HCT116 (cell line): Measurements from ENCODE around the gene TNIK. TPM values are rescaled to one million over a fixed set of nuclear protein-coding genes. Genes with fewer than 3 reads are reported as not detected.

Experiments
- ATAC-seq: fragments of 200-7000 bp; cut with Tn5 transposase; 2 replicates; pipeline ENCODE4 v1.9.1; 2020; ENCODE audit warnings: mild to moderate bottlenecking, moderate library complexity
- BruUV-seq: library from RNA; stranded (reverse); fragments of 400-500 nt; replicated peaks from 2 replicates; lab custom pipeline; 2021; lab: Mats Ljungman, UMichigan
- CTCF ChIA-PET: fragments of 300-600 bp; sonication (Branson Sonifier 250); formaldehyde crosslinking; loops from one replicate; lab custom pipeline; 2021; ENCODE audit warnings: antibody characterized with exemption; lab: Charles Lee
- POLR2A ChIA-PET: fragments of 300-600, 350-600 bp; sonication (Branson Sonifier 250); formaldehyde crosslinking; loops from one replicate; lab custom pipeline; 2021; ENCODE audit warnings: antibody characterized with exemption; lab: Charles Lee
- RAD21 ChIA-PET, 2 experiments: fragments of 300-600 bp; sonication (Branson Sonifier 250); formaldehyde crosslinking; loops; one replicate each; lab custom pipeline; 2023; ENCODE audit warnings: low total read pairs in 2 of 2; ENCODE audit not compliant: uncharacterized antibody in 2 of 2, unreplicated experiment in 2 of 2, low non-redundant PET in 1 of 2; lab: Charles Lee
- DNase-seq: peaks from one replicate; pipeline ENCODE4 v3.0.0-alpha.2; 2010; ENCODE audit warnings: low read depth, low spot score
- H2AFZ ChIP-seq: fragments of 200-600 bp; shearing (Covaris generic), sonication (generic); 2 replicates; pipeline ENCODE4 v1.6.1; 2017; ENCODE audit warnings: low read depth, mixed run types, mixed read lengths, antibody characterized with exemption, low read length; ENCODE audit not compliant: poor library complexity, severe bottlenecking
- H3K27ac ChIP-seq: 2 replicates; pipeline ENCODE4 v1.5.1; 2012; ENCODE audit warnings: low read depth, low read length
- H3K27me3 ChIP-seq: fragments of 200-600 bp; sonication (generic); 2 replicates; pipeline ENCODE4 v1.6.1; 2016; ENCODE audit warnings: mixed run types, low read length, mixed read lengths; ENCODE audit not compliant: insufficient read depth
- H3K36me3 ChIP-seq, 2 experiments: fragments of 200-500 bp in 1 of 2; fragments of 200-600 bp in 1 of 2; sonication (Bioruptor generic) in 1 of 2; sonication (generic) in 1 of 2; 2 replicates each; pipeline versions ENCODE4 v1.5.1 to v1.6.1; 2014 to 2016; ENCODE audit warnings: low read length in 2 of 2, inconsistent platforms in 1 of 2, mixed read lengths in 1 of 2, mixed run types in 1 of 2; ENCODE audit not compliant: insufficient read depth in 2 of 2, control insufficient read depth in 1 of 2
- H3K4me1 ChIP-seq, 2 experiments: fragments of 200-600 bp in 1 of 2; sonication (generic) in 1 of 2; 2 replicates each; pipeline versions ENCODE4 v1.5.1 to v1.6.1; 2012 to 2017; ENCODE audit warnings: low read length in 2 of 2, inconsistent platforms in 1 of 2, mild to moderate bottlenecking in 1 of 2, mixed read lengths in 1 of 2, mixed run types in 1 of 2, moderate library complexity in 1 of 2; ENCODE audit not compliant: insufficient read depth in 2 of 2, control insufficient read depth in 1 of 2
- H3K4me2 ChIP-seq: fragments of 200-600 bp; sonication (generic); 2 replicates; pipeline ENCODE4 v1.6.1; 2017; ENCODE audit warnings: mixed run types, low read length, mixed read lengths
- H3K4me3 ChIP-seq, 2 experiments: fragments of 200-600 bp in 1 of 2; sonication (generic) in 1 of 2; replicated peaks in 1 of 2; 2 replicates each; pipeline ENCODE4 v1.5.1; 2011 to 2016; ENCODE audit warnings: low read length in 2 of 2, control low read depth in 1 of 2, low read depth in 1 of 2, mild to moderate bottlenecking in 1 of 2, mixed read lengths in 1 of 2, mixed run types in 1 of 2
- H3K79me2 ChIP-seq: fragments of 200-600 bp; sonication (generic); 2 replicates; pipeline ENCODE4 v1.6.1; 2017; ENCODE audit warnings: mild to moderate bottlenecking, mixed run types, low read length, moderate library complexity, mixed read lengths; ENCODE audit not compliant: insufficient read depth
- H3K9ac ChIP-seq: fragments of 200-600 bp; sonication (generic); 2 replicates; pipeline ENCODE4 v1.6.1; 2016; ENCODE audit warnings: low read length, mixed read lengths
- H3K9me2 ChIP-seq: fragments of 200-600 bp; sonication (generic), shearing (Covaris generic); 2 replicates; pipeline ENCODE4 v1.6.1; 2017; ENCODE audit warnings: mixed run types, mild to moderate bottlenecking, moderate library complexity; ENCODE audit not compliant: insufficient read depth
- H3K9me3 ChIP-seq, 2 experiments: fragments of 200-500 bp in 1 of 2; fragments of 200-600 bp in 1 of 2; sonication (Bioruptor generic) in 1 of 2; sonication (generic) in 1 of 2; 2 replicates each; pipeline ENCODE4 v1.6.1; 2014 to 2017; ENCODE audit warnings: low read length in 2 of 2, mixed read lengths in 2 of 2, inconsistent platforms in 1 of 2, low read depth in 1 of 2, mild to moderate bottlenecking in 1 of 2, mixed run types in 1 of 2, moderate library complexity in 1 of 2; ENCODE audit not compliant: control insufficient read depth in 1 of 2, insufficient read depth in 1 of 2
- H4K20me1 ChIP-seq: fragments of 200-600 bp; sonication (generic), shearing (Covaris generic); 2 replicates; pipeline ENCODE4 v1.6.1; 2017; ENCODE audit warnings: mixed run types, mild to moderate bottlenecking, moderate library complexity; ENCODE audit not compliant: insufficient read depth
- CBX3 ChIP-seq: IDR thresholded peaks from 2 replicates; pipeline ENCODE4 v1.6.1; 2012; ENCODE audit warnings: low read depth
- CEBPB ChIP-seq: IDR thresholded peaks from 2 replicates; pipeline ENCODE4 v1.6.1; 2012; ENCODE audit warnings: low read depth
- EGR1 ChIP-seq: IDR thresholded peaks from 2 replicates; pipeline ENCODE4 v1.6.1; 2012; ENCODE audit warnings: low read depth
- ELF1 ChIP-seq: IDR thresholded peaks from 2 replicates; pipeline ENCODE4 v1.6.1; 2012; ENCODE audit warnings: low read depth, borderline replicate concordance
- EZH2 ChIP-seq: fragments of 200-600 bp; sonication (generic); IDR thresholded peaks from 2 replicates; pipeline ENCODE4 v1.6.1; 2017; ENCODE audit warnings: antibody characterized with exemption, mixed run types
- EZH2phosphoT487 ChIP-seq: fragments of 200-600 bp; IDR thresholded peaks from 2 replicates; pipeline ENCODE4 v1.6.1; 2018; ENCODE audit warnings: antibody characterized with exemption, borderline replicate concordance
- POLR2AphosphoS5 ChIP-seq: IDR thresholded peaks from 2 replicates; pipeline ENCODE4 v1.6.1; 2011; ENCODE audit warnings: mild to moderate bottlenecking, low read depth, low read length, moderate library complexity
- RAD21 ChIP-seq: IDR thresholded peaks from 2 replicates; pipeline ENCODE4 v1.6.1; 2012; ENCODE audit warnings: low read depth, mild to moderate bottlenecking
- SIN3A ChIP-seq: IDR thresholded peaks from 2 replicates; pipeline ENCODE4 v1.6.1; 2012; ENCODE audit warnings: low read depth
- SP1 ChIP-seq: IDR thresholded peaks from 2 replicates; pipeline ENCODE4 v1.6.1; 2012; ENCODE audit warnings: low read depth
- SRF ChIP-seq: IDR thresholded peaks from 2 replicates; pipeline ENCODE4 v1.6.1; 2012; ENCODE audit warnings: low read depth
- TCF7L2 ChIP-seq: IDR thresholded peaks from 2 replicates; pipeline ENCODE4 v1.7.0; 2011; ENCODE audit warnings: borderline replicate concordance, inconsistent platforms; ENCODE audit not compliant: insufficient read depth, insufficient read length; ENCODE audit errors: extremely low read depth
- YY1 ChIP-seq: IDR thresholded peaks from 2 replicates; pipeline ENCODE4 v1.6.1; 2011; ENCODE audit warnings: low read length, low read depth, moderate library complexity, mild to moderate bottlenecking; ENCODE audit not compliant: insufficient replicate concordance; ENCODE audit errors: extremely low read depth
- ZFX ChIP-seq: fragments of 450-650 bp; IDR thresholded peaks from 2 replicates; pipeline ENCODE4 v1.6.1; 2017
- ZNF274 ChIP-seq: fragments of 200-500 bp; sonication (Bioruptor generic); IDR thresholded peaks from 2 replicates; pipeline ENCODE4 v1.6.1; 2014; ENCODE audit warnings: mild to moderate bottlenecking, low read depth, low read length, inconsistent platforms
- intact Hi-C: fragments of 100-400 bp; cut with micrococcal nuclease; formaldehyde crosslinking; loops from 2 replicates; pipeline ENCODE4 v1.10.0; 2022
- total RNA-seq: library from RNA; stranded (reverse); gene quantifications from one replicate; pipeline ENCODE4 v1.2.1, GENCODE V29; 2021; ENCODE audit not compliant: unreplicated experiment
- TF ChIP-seq, protein P1 (sequence below): IDR thresholded peaks from 2 replicates; pipeline ENCODE4 v1.6.1; 2012; ENCODE audit warnings: low read depth
- TF ChIP-seq, protein P2 (sequence below): IDR thresholded peaks from 2 replicates; pipeline ENCODE4 v1.6.1; 2012
- TF ChIP-seq, protein P3 (sequence below), 3 experiments: fragments of 200-600 bp in 1 of 3; sonication (generic) in 1 of 3; IDR thresholded peaks in 2 of 3; conservative IDR thresholded peaks in 1 of 3; 2 replicates each; pipeline ENCODE4 v1.5.1; 2012 to 2017; ENCODE audit warnings: low read depth in 2 of 3, low read length in 2 of 3, antibody characterized with exemption in 1 of 3, borderline replicate concordance in 1 of 3, control low read depth in 1 of 3, mild to moderate bottlenecking in 1 of 3, mixed read lengths in 1 of 3, mixed run types in 1 of 3, moderate library complexity in 1 of 3; ENCODE audit not compliant: insufficient read depth in 1 of 3
- TF ChIP-seq, protein P4 (sequence below): IDR thresholded peaks from 2 replicates; pipeline ENCODE4 v1.6.1; 2011; ENCODE audit warnings: mild to moderate bottlenecking, low read length, moderate library complexity; ENCODE audit not compliant: insufficient replicate concordance; ENCODE audit errors: extremely low read depth
- TF ChIP-seq, protein P5 (sequence below): IDR thresholded peaks from 2 replicates; pipeline ENCODE4 v1.6.1; 2012

Gene TNIK
- total RNA-seq, 1 experiment from 2014 or later, result 24.1 TPM

DNA sequence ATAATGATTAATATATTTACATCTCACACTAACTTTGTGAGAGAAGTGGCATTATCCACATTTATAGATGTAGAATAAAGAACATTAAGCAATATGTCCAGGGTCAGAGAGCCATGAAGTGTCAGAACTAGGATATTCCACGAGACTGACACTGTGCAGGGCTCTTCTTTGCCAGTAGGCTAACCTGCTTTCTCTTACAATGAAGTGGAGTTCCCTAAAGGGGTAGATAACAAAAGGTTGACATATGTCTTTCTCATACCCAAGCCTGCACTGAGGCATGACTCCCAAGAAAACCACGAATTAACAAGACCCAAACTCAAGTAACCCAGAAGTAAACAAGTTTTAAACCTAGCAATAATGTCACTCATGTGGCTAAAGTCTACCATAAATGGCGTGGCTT, 242.1 kb downstream of the TNIK start:
- no peaks in the 10 kb centered on the region for H3K79me2 ChIP-seq
- BruUV-seq, result no TSS peak
- TF ChIP-seq SIN3A, result no peak
- no peak for TF ChIP-seq POLR2AphosphoS5
- TF ChIP-seq YY1, result no peak
- TF ChIP-seq, protein P1, sequence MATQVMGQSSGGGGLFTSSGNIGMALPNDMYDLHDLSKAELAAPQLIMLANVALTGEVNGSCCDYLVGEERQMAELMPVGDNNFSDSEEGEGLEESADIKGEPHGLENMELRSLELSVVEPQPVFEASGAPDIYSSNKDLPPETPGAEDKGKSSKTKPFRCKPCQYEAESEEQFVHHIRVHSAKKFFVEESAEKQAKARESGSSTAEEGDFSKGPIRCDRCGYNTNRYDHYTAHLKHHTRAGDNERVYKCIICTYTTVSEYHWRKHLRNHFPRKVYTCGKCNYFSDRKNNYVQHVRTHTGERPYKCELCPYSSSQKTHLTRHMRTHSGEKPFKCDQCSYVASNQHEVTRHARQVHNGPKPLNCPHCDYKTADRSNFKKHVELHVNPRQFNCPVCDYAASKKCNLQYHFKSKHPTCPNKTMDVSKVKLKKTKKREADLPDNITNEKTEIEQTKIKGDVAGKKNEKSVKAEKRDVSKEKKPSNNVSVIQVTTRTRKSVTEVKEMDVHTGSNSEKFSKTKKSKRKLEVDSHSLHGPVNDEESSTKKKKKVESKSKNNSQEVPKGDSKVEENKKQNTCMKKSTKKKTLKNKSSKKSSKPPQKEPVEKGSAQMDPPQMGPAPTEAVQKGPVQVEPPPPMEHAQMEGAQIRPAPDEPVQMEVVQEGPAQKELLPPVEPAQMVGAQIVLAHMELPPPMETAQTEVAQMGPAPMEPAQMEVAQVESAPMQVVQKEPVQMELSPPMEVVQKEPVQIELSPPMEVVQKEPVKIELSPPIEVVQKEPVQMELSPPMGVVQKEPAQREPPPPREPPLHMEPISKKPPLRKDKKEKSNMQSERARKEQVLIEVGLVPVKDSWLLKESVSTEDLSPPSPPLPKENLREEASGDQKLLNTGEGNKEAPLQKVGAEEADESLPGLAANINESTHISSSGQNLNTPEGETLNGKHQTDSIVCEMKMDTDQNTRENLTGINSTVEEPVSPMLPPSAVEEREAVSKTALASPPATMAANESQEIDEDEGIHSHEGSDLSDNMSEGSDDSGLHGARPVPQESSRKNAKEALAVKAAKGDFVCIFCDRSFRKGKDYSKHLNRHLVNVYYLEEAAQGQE, result no peak
- TF ChIP-seq, protein P2, sequence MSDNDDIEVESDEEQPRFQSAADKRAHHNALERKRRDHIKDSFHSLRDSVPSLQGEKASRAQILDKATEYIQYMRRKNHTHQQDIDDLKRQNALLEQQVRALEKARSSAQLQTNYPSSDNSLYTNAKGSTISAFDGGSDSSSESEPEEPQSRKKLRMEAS, result no peak
- TF ChIP-seq ZFX, result no peak
- no peak for TF ChIP-seq ELF1
- TF ChIP-seq CBX3, result no peak
- no peak for TF ChIP-seq SP1
- TF ChIP-seq, protein P3, sequence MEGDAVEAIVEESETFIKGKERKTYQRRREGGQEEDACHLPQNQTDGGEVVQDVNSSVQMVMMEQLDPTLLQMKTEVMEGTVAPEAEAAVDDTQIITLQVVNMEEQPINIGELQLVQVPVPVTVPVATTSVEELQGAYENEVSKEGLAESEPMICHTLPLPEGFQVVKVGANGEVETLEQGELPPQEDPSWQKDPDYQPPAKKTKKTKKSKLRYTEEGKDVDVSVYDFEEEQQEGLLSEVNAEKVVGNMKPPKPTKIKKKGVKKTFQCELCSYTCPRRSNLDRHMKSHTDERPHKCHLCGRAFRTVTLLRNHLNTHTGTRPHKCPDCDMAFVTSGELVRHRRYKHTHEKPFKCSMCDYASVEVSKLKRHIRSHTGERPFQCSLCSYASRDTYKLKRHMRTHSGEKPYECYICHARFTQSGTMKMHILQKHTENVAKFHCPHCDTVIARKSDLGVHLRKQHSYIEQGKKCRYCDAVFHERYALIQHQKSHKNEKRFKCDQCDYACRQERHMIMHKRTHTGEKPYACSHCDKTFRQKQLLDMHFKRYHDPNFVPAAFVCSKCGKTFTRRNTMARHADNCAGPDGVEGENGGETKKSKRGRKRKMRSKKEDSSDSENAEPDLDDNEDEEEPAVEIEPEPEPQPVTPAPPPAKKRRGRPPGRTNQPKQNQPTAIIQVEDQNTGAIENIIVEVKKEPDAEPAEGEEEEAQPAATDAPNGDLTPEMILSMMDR (IDR thresholded peaks at IDR 0.05 in 2 of 3, conservative IDR thresholded peaks at IDR 0.05 in 1 of 3; ENCODE audit: borderline replicate concordance in 1 of 3, insufficient read depth in 1 of 3, low read depth in 2 of 3, low read length in 2 of 3), result no peak
- no peak for TF ChIP-seq EGR1
- no peak for TF ChIP-seq EZH2phosphoT487
- TF ChIP-seq, protein P4, sequence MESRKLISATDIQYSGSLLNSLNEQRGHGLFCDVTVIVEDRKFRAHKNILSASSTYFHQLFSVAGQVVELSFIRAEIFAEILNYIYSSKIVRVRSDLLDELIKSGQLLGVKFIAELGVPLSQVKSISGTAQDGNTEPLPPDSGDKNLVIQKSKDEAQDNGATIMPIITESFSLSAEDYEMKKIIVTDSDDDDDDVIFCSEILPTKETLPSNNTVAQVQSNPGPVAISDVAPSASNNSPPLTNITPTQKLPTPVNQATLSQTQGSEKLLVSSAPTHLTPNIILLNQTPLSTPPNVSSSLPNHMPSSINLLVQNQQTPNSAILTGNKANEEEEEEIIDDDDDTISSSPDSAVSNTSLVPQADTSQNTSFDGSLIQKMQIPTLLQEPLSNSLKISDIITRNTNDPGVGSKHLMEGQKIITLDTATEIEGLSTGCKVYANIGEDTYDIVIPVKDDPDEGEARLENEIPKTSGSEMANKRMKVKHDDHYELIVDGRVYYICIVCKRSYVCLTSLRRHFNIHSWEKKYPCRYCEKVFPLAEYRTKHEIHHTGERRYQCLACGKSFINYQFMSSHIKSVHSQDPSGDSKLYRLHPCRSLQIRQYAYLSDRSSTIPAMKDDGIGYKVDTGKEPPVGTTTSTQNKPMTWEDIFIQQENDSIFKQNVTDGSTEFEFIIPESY, result no peak
- TF ChIP-seq ZNF274, result no peak
- no peak for TF ChIP-seq CEBPB
- TF ChIP-seq SRF, result no peak
- no peak for TF ChIP-seq RAD21
- TF ChIP-seq, protein P5, sequence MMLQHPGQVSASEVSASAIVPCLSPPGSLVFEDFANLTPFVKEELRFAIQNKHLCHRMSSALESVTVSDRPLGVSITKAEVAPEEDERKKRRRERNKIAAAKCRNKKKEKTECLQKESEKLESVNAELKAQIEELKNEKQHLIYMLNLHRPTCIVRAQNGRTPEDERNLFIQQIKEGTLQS, result no peak
- TF ChIP-seq EZH2, result no peak
- TF ChIP-seq TCF7L2, result no peak
- H3K4me2 ChIP-seq, result no peak overlapping the region
- H3K4me1 ChIP-seq, result no peaks in the 10 kb centered on the region
- H3K27me3 ChIP-seq, result no peaks in the 10 kb centered on the region
- H3K9me3 ChIP-seq, result no peaks in the 10 kb centered on the region
- H2AFZ ChIP-seq, result no peak overlapping the region
- intact Hi-C loops, result no loop called here
- no peak for ATAC-seq
- no peaks in the 10 kb centered on the region for H4K20me1 ChIP-seq
- ChIA-PET CTCF (no interaction called here), RAD21 (no interaction called here), POLR2A (no interaction called here)
- no peak for DNase-seq
- no peaks in the 10 kb centered on the region for H3K9me2 ChIP-seq
- no peak overlapping the region for H3K27ac ChIP-seq
- H3K4me3 ChIP-seq, result no peak overlapping the region
- H3K9ac ChIP-seq, result no peak overlapping the region
- H3K36me3 ChIP-seq, result no peaks in the 10 kb centered on the region
